ENCODE results near the gene GRK1. TPM values are rescaled to one million over a fixed set of nuclear protein-coding genes. Genes with fewer than 3 reads are reported as not detected.

The GRK1 gene
- total and polyA plus RNA-seq, 2 of the 4 experiments (the other 2 are of a cell fraction), result not detected

GRCh38 chr13:113620036-113620796, 46.8 kb upstream of the GRK1 start:
- Histone ChIP-seq H3K9me3 (ENCODE audit: control insufficient read depth, insufficient read depth, low read length) (no peaks in the 10 kb centered on the region), H2BK15ac (ENCODE audit: low read depth, low read length) (no peak overlapping the region), H2BK5ac (ENCODE audit: low read depth, low read length, poor library complexity, severe bottlenecking) (no peak overlapping the region), H3K9me1 (ENCODE audit: insufficient read depth, low read length) (0 out of 2 replicates have a peak, but pooled peaks cover 8% of the 10 kb centered on the region), H4K8ac (ENCODE audit: low read depth in 2 of 2, low read length in 2 of 2) (no peak overlapping the region), H3K27ac (ENCODE audit: insufficient read depth, low read length) (no peak overlapping the region), H3K56ac (ENCODE audit: extremely low read depth, insufficient read depth, low read length) (no peak overlapping the region), H3K36me3 (ENCODE audit: control insufficient read depth, insufficient read depth, low read length) (peaks cover 21% of the 10 kb centered on the region), H3K27me3 (ENCODE audit: control insufficient read depth, insufficient read depth, low read length) (no peaks in the 10 kb centered on the region), H3K18ac (ENCODE audit: low read depth, low read length) (no peak overlapping the region), H2BK120ac (ENCODE audit: low read depth, low read length) (no peak overlapping the region), H2BK20ac (ENCODE audit: low read depth, low read length) (no peak overlapping the region), H3K14ac (replicated peaks; ENCODE audit: low read depth, low read length) (no peak overlapping the region), H2AFZ (replicated peaks; ENCODE audit: low read length, poor library complexity) (no peak overlapping the region), H3K23ac (ENCODE audit: low read depth, low read length) (no peak overlapping the region), H4K91ac (ENCODE audit: insufficient read depth, low read depth, low read length) (no peak overlapping the region), H4K5ac (ENCODE audit: low read depth, low read length) (no peak overlapping the region), H3K4ac (ENCODE audit: low read depth, low read length) (no peak overlapping the region), H3K9ac (ENCODE audit: low read depth, low read length) (no peak overlapping the region), H3K4me1 (ENCODE audit: control insufficient read depth, insufficient read depth, low read length) (peaks cover 13% of the 10 kb centered on the region), H2AK9ac (replicated peaks; ENCODE audit: low read depth, low read length, poor library complexity) (no peak overlapping the region), H4K20me1 (ENCODE audit: insufficient read depth, low read length) (peaks cover 63% of the 10 kb centered on the region), H3K4me2 (ENCODE audit: low read depth, low read length) (no peak overlapping the region), H2AK5ac (ENCODE audit: low read depth, low read length) (no peak overlapping the region), H3K4me3 (ENCODE audit: insufficient read depth, low read depth, low read length) (no peak overlapping the region), H3K79me1 (ENCODE audit: low read depth in 1 of 2, low read length in 2 of 2) (peaks cover 21 to 66% of the 10 kb centered on the region in 2 experiments)
- in situ Hi-C loops (cut with MboI; ENCODE audit: low sequenced_read_pairs), result no loop called here
- dilution Hi-C loops (cut with HindIII; ENCODE audit: low sequenced_read_pairs, unreplicated experiment), result no loop called here
- ChIA-PET POLR2A (ENCODE audit: unreplicated experiment) (no interaction called here), CTCF (no interaction called here)
- no peak for TF ChIP-seq NFE2L2 (IDR thresholded peaks at IDR 0.05; ENCODE audit: low read depth, low read length)
- no peak for TF ChIP-seq USF2 (IDR thresholded peaks at IDR 0.05; ENCODE audit: low read depth, low read length)
- no peak for TF ChIP-seq CTCF (conservative IDR thresholded peaks at IDR 0.05; ENCODE audit: low read depth, low read length)
- TF ChIP-seq RAD21 (IDR thresholded peaks at IDR 0.05; ENCODE audit: low read length), result no peak
- ATAC-seq (ENCODE audit: low read depth), result no peak
- intact Hi-C loops (cut with micrococcal nuclease), result no loop called here
- no TSS peak for BruUV-seq (replicated peaks)
- no peak for DNase-seq
- WGBS, 2 experiments (ENCODE audit: extremely low coverage in 2 of 2, insufficient read length in 1 of 2), result 100% methylated on average over 3 of the region's 15 CpGs; no CpG with 5 or more reads in 1 of the 2 experiments

Measured in IMR-90 (cell line).